Measurements from ENCODE around the gene MLXIP. TPM values are rescaled to one million over a fixed set of nuclear protein-coding genes. Genes with fewer than 3 reads are reported as not detected.

The MLXIP gene
- total and polyA plus RNA-seq, 2 of the 4 experiments (the other 2 are of a cell fraction) = 2.7 to 10.8 TPM

DNA sequence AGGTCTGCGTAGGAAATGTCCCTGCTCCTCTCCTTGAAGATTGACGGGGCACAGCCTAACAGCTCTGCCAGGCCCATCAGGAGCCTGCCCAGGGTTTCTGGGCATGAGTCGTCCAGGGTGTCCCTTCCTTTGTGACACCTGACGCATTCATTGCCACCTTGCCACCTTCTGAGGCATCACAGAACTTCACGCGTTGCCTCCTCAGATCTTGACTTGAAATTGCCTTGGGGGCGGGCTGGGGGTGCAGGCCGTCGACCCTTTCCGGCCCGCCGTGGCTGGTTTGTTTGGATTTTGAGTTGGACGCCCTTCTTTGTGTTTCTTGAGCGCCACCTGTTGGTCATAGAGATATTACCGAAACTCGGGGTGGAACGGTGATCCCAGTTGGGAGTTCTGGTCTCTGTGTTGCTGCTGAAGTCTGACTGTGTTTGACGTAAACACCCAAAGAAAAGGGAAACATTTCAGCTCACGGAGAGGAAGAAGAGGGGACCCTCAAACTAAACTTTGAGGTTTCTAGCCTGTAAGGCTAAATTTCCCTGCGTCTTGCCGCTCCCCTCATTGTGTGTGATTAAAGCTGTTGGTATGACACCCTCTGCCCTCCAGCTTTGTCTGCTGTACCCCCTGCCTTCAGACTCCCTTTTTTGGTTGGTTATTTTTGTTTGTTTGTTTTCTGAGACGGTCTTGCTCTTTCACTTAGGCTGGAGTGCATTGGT lies 44.6 kb downstream of the MLXIP start:
- Histone ChIP-seq H3K36me3 (ENCODE audit: control insufficient read depth, insufficient read depth, low read length) (peaks cover 2% of the 10 kb centered on the region; the same call in 1 of the 2 replicates), H3K9ac (ENCODE audit: low read depth, low read length) (no peak overlapping the region), H4K20me1 (ENCODE audit: insufficient read depth, low read length) (peaks cover 36% of the 10 kb centered on the region), H2BK5ac (ENCODE audit: low read depth, low read length, poor library complexity, severe bottlenecking) (no peak overlapping the region), H4K5ac (ENCODE audit: low read depth, low read length) (no peak overlapping the region; the same call in 1 of the 2 replicates), H3K4me3 (ENCODE audit: insufficient read depth, low read depth, low read length) (no peak overlapping the region), H3K14ac (replicated peaks; ENCODE audit: low read depth, low read length) (no peak overlapping the region; the same call in 1 of the 2 replicates), H3K56ac (ENCODE audit: extremely low read depth, insufficient read depth, low read length) (no peak overlapping the region), H2BK120ac (ENCODE audit: low read depth, low read length) (no peak overlapping the region), H3K4ac (ENCODE audit: low read depth, low read length) (peak overlapping the region; percentile 62), H2AK5ac (ENCODE audit: low read depth, low read length) (peak overlapping the region; percentile 87; the same call in 1 of the 2 replicates), H3K4me2 (ENCODE audit: low read depth, low read length) (peak overlapping the region; percentile 57; the same call in 1 of the 2 replicates), H2BK15ac (ENCODE audit: low read depth, low read length) (peak overlapping the region; percentile 37; the same call in 1 of the 3 replicates), H3K27me3 (ENCODE audit: control insufficient read depth, insufficient read depth, low read length) (no peaks in the 10 kb centered on the region), H3K9me3 (ENCODE audit: control insufficient read depth, insufficient read depth, low read length) (no peaks in the 10 kb centered on the region), H3K23ac (ENCODE audit: low read depth, low read length) (no peak overlapping the region; the same call in 1 of the 2 replicates), H4K8ac (ENCODE audit: low read depth in 2 of 2, low read length in 2 of 2) (peak overlapping the region in 1 of 2 experiments; percentile 75; a peak in 1 of 4 replicates), H4K91ac (ENCODE audit: insufficient read depth, low read depth, low read length) (peak overlapping the region; percentile 64; the same call in 1 of the 2 replicates), H2BK20ac (ENCODE audit: low read depth, low read length) (no peak overlapping the region), H2AFZ (replicated peaks; ENCODE audit: low read length, poor library complexity) (peak overlapping the region; percentile 82), H3K79me1 (ENCODE audit: low read depth in 1 of 2, low read length in 2 of 2) (peaks cover 18 to 51% of the 10 kb centered on the region in 2 experiments), H3K18ac (ENCODE audit: low read depth, low read length) (no peak overlapping the region), H3K9me1 (ENCODE audit: insufficient read depth, low read length) (peaks cover 7% of the 10 kb centered on the region), H3K4me1 (ENCODE audit: control insufficient read depth, insufficient read depth, low read length) (peaks cover 7% of the 10 kb centered on the region; the same call in 1 of the 2 replicates), H3K27ac (ENCODE audit: insufficient read depth, low read length) (no peak overlapping the region), H2AK9ac (replicated peaks; ENCODE audit: low read depth, low read length, poor library complexity) (peak overlapping the region; percentile 77)
- 25% methylated on average over 8 of the region's 22 CpGs; no CpG with 5 or more reads in 1 of the 2 experiments for WGBS, 2 experiments (ENCODE audit: extremely low coverage in 2 of 2, insufficient read length in 1 of 2)
- in situ Hi-C loops (cut with MboI; ENCODE audit: low sequenced_read_pairs) = no loop called here
- CTCF ChIA-PET = interaction anchor here (0.6 to 1.8 kb wide), 9 partner anchors 13 to 72 kb away, joined by 3 to 8 read pairs (median 4); no protein-coding TSS in a partner anchor
- ATAC-seq (ENCODE audit: low read depth) (peak; percentile 79), DNase-seq (peak; percentile 66)
- dilution Hi-C loops (cut with HindIII; ENCODE audit: low sequenced_read_pairs, unreplicated experiment) = no loop called here
- POLR2A ChIA-PET (ENCODE audit: unreplicated experiment) = no interaction called here
- intact Hi-C loops (cut with micrococcal nuclease) = loop anchor here (1.0 to 2.0 kb wide), 3 partner anchors 60 to 206 kb away; no protein-coding TSS in a partner anchor
- TF ChIP-seq NFE2L2 (IDR thresholded peaks at IDR 0.05; ENCODE audit: low read depth, low read length) = no peak
- peak; percentile 86 for TF ChIP-seq RAD21 (IDR thresholded peaks at IDR 0.05; ENCODE audit: low read length)
- no peak for TF ChIP-seq MAFK (IDR thresholded peaks at IDR 0.05; ENCODE audit: low read depth, low read length)
- TF ChIP-seq, protein P1, sequence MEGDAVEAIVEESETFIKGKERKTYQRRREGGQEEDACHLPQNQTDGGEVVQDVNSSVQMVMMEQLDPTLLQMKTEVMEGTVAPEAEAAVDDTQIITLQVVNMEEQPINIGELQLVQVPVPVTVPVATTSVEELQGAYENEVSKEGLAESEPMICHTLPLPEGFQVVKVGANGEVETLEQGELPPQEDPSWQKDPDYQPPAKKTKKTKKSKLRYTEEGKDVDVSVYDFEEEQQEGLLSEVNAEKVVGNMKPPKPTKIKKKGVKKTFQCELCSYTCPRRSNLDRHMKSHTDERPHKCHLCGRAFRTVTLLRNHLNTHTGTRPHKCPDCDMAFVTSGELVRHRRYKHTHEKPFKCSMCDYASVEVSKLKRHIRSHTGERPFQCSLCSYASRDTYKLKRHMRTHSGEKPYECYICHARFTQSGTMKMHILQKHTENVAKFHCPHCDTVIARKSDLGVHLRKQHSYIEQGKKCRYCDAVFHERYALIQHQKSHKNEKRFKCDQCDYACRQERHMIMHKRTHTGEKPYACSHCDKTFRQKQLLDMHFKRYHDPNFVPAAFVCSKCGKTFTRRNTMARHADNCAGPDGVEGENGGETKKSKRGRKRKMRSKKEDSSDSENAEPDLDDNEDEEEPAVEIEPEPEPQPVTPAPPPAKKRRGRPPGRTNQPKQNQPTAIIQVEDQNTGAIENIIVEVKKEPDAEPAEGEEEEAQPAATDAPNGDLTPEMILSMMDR (conservative IDR thresholded peaks at IDR 0.05; ENCODE audit: low read depth, low read length) = peak; percentile 79
- peak; percentile 96 for TF ChIP-seq SMC3 (IDR thresholded peaks at IDR 0.05; ENCODE audit: low read depth, low read length)
- no peak for TF ChIP-seq RFX5 (IDR thresholded peaks at IDR 0.05; ENCODE audit: low read depth, low read length)
- no TSS peak for BruUV-seq (replicated peaks)

Measured in IMR-90 (cell line).